GM21390 (cell line): Measurements from ENCODE around the gene JAML.
"Not testable (repeated sequence)": the region's sequence is repeated elsewhere in the genome, so short reads cannot be mapped to it uniquely, and the experiment has no call there.

Experiments used
- ATAC-seq: cut with Tn5 transposase; IDR thresholded peaks from one replicate; pipeline ENCODE4 v1.9.1; 2021; ENCODE audit not compliant: unreplicated experiment

The JAML gene

GRCh38 chr11:118198370-118198769 lies 26.4 kb downstream of the JAML start:
- no peak for ATAC-seq

GRCh38 chr11:118194835-118195627 lies 29.8 kb downstream of the JAML start:
- no peak for ATAC-seq

DNA sequence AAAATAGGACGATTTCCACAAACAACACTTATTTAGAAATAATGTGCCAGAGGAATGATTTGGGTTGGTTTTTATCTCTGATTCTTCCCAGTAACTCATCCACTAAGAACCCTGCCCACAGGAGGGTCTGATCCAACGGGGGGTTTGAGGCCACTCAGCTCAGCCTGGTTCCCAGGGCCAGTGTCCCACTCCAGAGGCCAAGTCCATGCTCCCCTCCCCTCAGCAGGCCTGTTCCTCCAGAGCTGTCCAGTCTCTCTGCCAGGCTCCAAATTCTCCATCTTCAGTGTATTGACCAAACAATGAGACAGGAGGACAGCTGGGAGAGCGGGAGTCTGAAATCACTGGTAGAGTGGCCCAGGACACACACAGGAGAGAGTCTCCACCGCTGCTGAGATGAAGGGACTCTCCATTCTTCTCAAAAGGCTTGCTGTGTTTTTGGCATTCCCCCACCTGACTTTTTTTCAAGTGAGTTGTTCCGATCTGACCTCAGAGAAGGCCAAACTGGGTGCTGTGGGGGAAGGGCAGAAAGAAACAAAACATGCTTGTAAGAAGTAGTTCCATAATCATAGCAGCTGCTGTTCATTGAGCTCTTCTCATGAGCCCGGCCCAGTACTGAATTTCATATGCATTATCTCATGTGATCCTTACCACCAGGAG lies 30.8 kb downstream of the JAML start:
- no peak for ATAC-seq

DNA sequence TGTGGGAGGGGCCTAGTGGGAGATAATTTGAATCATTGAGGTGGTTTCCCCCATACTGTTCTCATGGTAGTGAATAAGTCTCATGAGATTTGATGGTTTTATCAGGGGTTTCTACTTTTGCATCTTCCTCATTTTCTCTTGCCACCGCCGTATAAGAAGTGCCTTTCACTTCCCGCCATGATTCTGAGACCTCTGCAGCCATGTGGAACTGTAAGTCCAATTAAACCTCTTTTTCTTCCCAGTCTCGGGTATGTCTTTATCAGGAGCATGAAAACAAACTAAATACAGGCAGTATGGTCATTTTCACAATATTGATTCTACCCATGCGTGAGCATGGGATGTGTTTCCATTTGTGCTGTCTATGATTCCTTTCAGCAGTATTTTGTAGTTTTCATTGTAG lies 32.0 kb downstream of the JAML start:
- not testable (repeated sequence) for ATAC-seq

- ATAC-seq, result not testable (repeated sequence)
Observed at GRCh38 chr11:118190942-118191506, 33.8 kb downstream of the JAML start.

- ATAC-seq, result no peak
Observed at GRCh38 chr11:118186346-118187107, 38.3 kb downstream of the JAML start.

DNA sequence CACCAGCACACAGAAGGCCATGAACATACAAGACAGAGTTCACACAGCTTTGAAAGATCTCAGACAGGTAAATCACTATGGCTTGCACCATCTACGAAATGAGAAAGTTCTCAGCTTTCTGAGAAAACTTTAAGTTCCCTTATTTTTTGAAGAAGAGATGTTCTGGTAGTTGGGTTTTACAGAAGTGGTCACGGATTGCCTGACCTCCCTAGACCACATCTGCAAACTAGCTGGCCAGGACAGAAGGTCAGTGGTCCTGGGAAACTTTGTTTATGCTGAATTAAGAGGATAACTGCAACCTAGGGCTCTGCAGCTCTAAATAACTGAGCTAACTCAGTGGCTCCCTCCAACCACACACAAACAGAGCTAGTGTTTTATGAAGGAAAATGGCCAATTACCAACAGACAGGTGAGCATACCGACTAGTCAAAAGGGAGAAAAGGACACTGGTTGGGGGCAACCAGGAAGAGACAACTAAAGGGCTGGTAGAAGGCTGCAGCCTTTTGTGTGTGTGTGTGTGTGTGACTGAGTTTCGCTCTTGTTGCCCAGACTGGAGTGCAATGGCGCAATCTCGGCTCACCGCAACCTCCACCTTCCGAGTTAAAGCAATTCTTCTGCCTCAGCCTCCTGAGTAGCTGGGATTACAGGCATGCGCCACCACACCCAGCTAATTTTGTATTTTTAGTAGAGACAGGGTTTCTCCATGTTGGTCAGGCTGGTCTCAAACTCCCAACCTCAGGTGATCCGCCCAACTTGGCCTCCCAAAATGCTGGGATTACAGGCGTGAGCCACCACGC lies 39.8 kb downstream of the JAML start:
- no peak for ATAC-seq

DNA sequence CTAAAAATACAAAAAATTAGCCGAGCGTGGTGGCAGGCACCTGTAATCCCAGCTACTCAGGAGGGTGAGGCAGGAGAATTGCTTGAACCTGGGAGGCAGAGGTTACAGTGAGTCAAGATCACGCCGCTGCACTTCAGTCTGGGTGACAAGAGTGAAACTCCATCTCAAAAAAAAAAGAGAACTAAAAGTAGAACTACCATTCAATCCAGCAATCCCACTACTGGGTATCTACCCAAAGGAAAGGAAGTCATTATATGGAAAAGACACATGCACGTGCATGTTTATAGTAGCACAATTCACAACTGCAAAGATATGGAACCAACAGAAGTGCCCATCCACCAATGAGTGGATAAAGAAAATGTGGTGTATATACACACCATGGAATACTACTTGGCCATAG lies 41.1 kb downstream of the JAML start:
- not testable (repeated sequence) for ATAC-seq

- no peak for ATAC-seq
Observed at GRCh38 chr11:118180300-118180703, 44.5 kb downstream of the JAML start.

GRCh38 chr11:118176778-118177134 lies 48.1 kb downstream of the JAML start:
- ATAC-seq, result no peak

- ATAC-seq, result no peak
Observed at GRCh38 chr11:118175993-118176777, 48.6 kb downstream of the JAML start, which contains the start of gene SCN2B. Gene SCN2B, minus strand, starts transcription at chr11:118176639. Its CDS starts 208 bp downstream, at chr11:118176431.

DNA sequence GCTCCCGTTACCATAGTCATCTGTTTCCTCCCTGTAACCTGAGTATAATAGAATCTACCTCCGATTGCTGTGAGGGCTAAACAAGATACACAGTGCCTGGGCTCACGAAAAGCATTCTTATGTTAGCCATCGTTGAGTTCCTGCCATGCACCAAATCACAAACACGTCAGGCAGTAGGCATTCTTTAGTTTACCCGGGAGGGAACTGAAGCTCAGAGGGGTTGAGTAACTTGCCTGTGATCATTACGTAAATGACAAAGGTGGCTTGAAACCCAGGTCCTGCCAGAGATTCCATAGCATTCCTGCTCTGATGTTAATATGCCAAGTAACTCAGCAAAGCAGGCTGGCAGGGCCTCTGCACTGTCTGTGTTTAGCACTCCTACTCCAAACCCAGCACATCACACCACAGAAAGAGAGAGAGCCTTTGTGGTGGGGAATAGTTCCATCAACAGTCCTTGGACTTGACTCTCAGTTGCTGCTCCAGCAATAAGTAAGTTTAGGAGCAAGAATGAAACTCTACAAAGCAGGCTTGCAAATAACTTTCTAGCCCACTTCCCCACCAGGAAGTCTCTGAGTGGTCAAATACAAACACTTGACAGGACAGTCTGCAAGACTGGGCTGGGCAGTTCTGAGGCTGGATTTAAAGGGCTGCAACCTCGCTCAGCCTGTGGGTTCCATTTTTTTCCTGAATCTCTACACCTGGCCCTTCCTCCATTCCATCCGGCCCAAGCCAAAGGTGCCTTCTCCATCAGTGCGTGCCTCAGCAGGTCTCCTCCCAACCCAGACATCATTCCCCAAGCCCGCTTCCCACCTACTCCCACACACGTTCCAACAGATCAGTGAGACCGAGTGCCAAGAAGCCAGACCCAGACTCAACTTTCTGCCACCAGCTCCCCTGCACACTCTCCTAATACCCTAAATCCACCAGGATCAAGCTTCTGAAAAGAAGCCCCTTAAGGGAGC lies 49.5 kb downstream of the JAML start:
- no peak for ATAC-seq

DNA sequence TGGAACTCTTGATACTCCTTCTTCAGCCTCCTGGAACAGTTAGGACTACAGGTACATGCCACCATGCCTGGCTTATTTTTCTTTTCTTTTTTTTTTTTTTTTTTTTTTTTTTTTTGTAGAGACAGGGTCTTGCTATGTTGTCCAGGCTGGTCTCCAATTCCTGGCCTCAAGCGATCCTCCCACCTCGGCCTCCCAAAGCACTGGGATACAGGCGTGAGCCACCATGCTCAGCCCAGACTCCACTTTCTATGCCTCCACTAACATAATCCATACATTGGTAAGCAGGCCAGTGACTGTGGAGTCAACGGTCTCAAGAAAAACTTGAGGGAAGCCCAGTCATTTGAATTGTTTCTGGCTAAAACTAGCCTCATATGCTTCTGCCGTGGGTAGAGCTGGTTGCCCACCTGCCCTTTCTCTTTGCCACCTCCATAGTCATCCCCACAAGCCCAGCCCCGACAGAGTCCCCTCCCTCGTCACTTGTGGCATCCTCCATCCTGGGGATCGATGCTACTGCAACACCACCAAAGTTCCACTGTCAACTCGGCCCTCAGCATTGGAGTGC lies 50.7 kb downstream of the JAML start:
- no peak for ATAC-seq

GRCh38 chr11:118172356-118172755 lies 52.5 kb downstream of the JAML start:
- no peak for ATAC-seq

GRCh38 chr11:118171269-118172062 lies 53.3 kb downstream of the JAML start:
- no peak for ATAC-seq

DNA sequence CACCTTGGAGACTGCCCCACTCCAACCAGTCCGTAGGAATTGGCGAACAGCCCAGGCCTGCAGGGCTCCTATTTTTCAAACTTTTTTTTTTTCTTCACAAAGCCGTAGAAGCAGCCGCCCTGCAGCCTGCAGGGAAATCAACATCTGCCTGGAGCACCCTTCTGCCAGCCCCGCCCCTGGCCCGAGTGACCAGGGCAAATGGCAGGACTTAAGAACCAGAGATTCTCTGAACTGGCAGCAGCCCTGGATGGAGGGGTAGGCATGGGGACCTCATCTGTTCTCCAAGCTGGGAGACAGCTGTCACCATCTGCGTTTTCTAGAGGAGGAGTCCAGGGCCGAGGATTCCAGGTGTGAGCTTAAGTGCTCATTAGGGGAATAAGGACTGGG lies 53.9 kb downstream of the JAML start:
- ATAC-seq, result no peak

DNA sequence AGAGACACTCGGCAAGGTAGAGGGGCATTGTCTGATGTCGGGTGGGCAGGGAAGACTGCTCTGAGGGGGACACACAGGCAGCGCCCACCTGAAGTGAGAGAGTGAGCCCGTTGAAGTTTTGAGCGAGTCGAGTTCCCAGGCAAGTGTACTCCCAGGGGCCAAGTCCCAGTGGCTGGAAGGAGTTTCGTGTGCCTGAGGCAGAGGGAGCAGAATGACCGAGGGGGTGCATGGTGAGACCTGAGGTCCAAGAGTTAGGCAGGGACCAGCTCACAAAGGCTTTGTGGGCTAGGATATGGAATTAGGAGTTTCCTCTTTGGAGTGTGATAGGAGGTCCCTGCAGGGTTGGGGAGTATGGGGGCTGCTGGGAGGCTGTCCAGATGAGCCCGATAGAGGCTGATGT lies 54.6 kb downstream of the JAML start:
- ATAC-seq, result no peak
